Ovary (tissue), 9 donors: ENCODE measurements around the gene MADD. TPM values are rescaled to one million over a fixed set of nuclear protein-coding genes. Genes with fewer than 3 reads are reported as not detected.
A peak's percentile ranks its signal among the peaks of the same experiment; 100 is the strongest.

Experiments used
- DNase-seq, 5 donors: peaks; one replicate each; pipeline ENCODE4 v3.0.0-alpha.2; 2019 to 2020
- H3K27ac ChIP-seq, 2 donors: fragments of 200-600 bp; one replicate each; pipeline versions ENCODE4 v1.5.1 to v1.8.0; 2019 to 2022
- H3K27me3 ChIP-seq: fragments of 200-600 bp; one replicate; pipeline ENCODE4 v1.8.0; 2022
- H3K36me3 ChIP-seq: fragments of 200-600 bp; sonication (generic); one replicate; pipeline ENCODE4 v1.5.1; 2019
- H3K4me1 ChIP-seq: one replicate; pipeline ENCODE4 v1.8.1; 2013; ENCODE audit warnings: mild to moderate bottlenecking, moderate library complexity; ENCODE audit not compliant: insufficient read depth
- H3K4me3 ChIP-seq: fragments of 200-600 bp; sonication (generic); one replicate; pipeline ENCODE4 v1.5.1; 2017
- H3K9me3 ChIP-seq, 2 donors: fragments of 200-600 bp in 1 of 2; sonication (generic) in 1 of 2; one replicate each; pipeline versions ENCODE4 v1.5.1 to v1.8.1; 2013 to 2019; ENCODE audit warnings: mild to moderate bottlenecking in 1 of 2, moderate library complexity in 1 of 2
- CTCF ChIP-seq, 3 donors: fragments of 450-650 bp in 2 of 3; fragments of 200-600 bp in 1 of 3; IDR thresholded peaks; one replicate each; pipeline versions ENCODE4 v1.5.1 to v1.8.0; 2016 to 2022; ENCODE audit warnings: antibody characterized with exemption in 3 of 3, mild to moderate bottlenecking in 1 of 3
- EP300 ChIP-seq: sonication (generic); formaldehyde crosslinking; IDR thresholded peaks from one replicate; pipeline ENCODE4 v1.6.1; 2017; ENCODE audit warnings: antibody characterized with exemption
- POLR2A ChIP-seq: fragments of 450-650 bp; IDR thresholded peaks from one replicate; pipeline ENCODE4 v1.6.1; 2017; ENCODE audit warnings: antibody characterized with exemption, mild to moderate bottlenecking, moderate library complexity
- WGBS, 3 donors: extraction: QIAGEN DNeasy Blood & Tissue Kit in 1 of 3; methylation state at CpG; one replicate each; pipeline versions ENCODE4 v1.1.5 to v1.1.7; 2013 to 2017; 5-methylcytosine and 5-hydroxymethylcytosine counted together
- intact Hi-C, 4 donors: fragments of 100-400 bp; cut with DNase I; formaldehyde crosslinking; loops; one replicate each; pipeline versions ENCODE4 v1.11.0 to v1.15.1; 2022 to 2023
- polyA plus RNA-seq, 2 donors: library from polyadenylated mRNA; stranded (reverse); fragments of 200-250 nt in 1 of 2; fragments of 350-450 nt in 1 of 2; fragmentation: Illumina TruSeq in 1 of 2; extraction: RNeasy Lipid Tissue Mini Kit (QIAGEN cat#74804) in 1 of 2; gene quantifications; one replicate each; pipeline ENCODE4 v1.2.3, GENCODE V29; 2013 to 2014
- total RNA-seq, 7 donors: library from RNA; depleted of rRNA in 2 of 7; stranded (reverse); fragments of >200 nt in 2 of 7; fragmentation: NEBNext Ultra II Directional in 3 of 7; extraction: Animal tissue kit (Norgen Biotek cat#: 25700) in 3 of 7; gene quantifications; one replicate each; pipeline versions ENCODE4 v1.1.0 to v1.2.4, GENCODE V29; 2016 to 2023
- donor health status: DM: no; HTN: no; CAD: no; lungs with moderate emphysema.
- donor health status: DM: no; HTN: no; CAD: no.
- donor health status: Bipolar disorder and iron deficiency.
- donor health status: DM: yes; HTN: yes; CAD: no.
- donor health status: DM: no; HTN: no; CAD: no.
- donor health status: DM: yes; HTN: yes; CAD: no.

MADD gene
- total and polyA plus RNA-seq, 9 donors, result 20.3 to 53.5 (median 35.4) TPM

- H3K36me3 ChIP-seq, result no peaks in the 10 kb centered on the region
- H3K27ac ChIP-seq, result no peak overlapping the region
- H3K4me1 ChIP-seq, result peaks cover 2% of the 10 kb centered on the region
- DNase-seq, result no peak
- H3K27me3 ChIP-seq, result no peaks in the 10 kb centered on the region
- TF ChIP-seq EP300, result no peak
- H3K4me3 ChIP-seq, result no peak overlapping the region
- WGBS, 3 donors, result 84 to 89% (median 85%) methylated on average over 15 of the region's 15 CpGs
- H3K9me3 ChIP-seq, result no peaks in the 10 kb centered on the region
- intact Hi-C loops, result loop anchor here (5.0 to 10.0 kb wide), 8 partner anchors 89 to 469 kb away; partner anchors contain the start of genes ARFGAP2 (in 1 of the 4) and NR1H3 (in 1 of the 4)
These were observed 84.2 kb downstream of the MADD start for GRCh38 chr11:47353978-47354774.

GRCh38 chr11:47354913-47355282 lies 85.0 kb downstream of the MADD start:
- Histone ChIP-seq H3K4me1 (peaks cover 2% of the 10 kb centered on the region), H3K9me3 (no peaks in the 10 kb centered on the region), H3K27me3 (no peaks in the 10 kb centered on the region), H3K27ac (peak overlapping the region in 1 of 2 donors; percentile 72), H3K36me3 (no peaks in the 10 kb centered on the region), H3K4me3 (peak overlapping the region; percentile 49)
- DNase-seq, result no peak
- whole genome bisulfite sequencing, 3 donors, result 3 to 8% (median 4%) methylated on average over 16 to 32 of the region's 32 CpGs
- TF ChIP-seq EP300 (no peak), CTCF (IDR thresholded peaks at IDR 0.05) (no peak), POLR2A (no peak)
- intact Hi-C loops, result loop anchor here (5.0 to 10.0 kb wide), 9 partner anchors 90 to 470 kb away; partner anchors contain the start of genes ARFGAP2 (in 2 of the 4) and NR1H3 (in 1 of the 4)

DNA sequence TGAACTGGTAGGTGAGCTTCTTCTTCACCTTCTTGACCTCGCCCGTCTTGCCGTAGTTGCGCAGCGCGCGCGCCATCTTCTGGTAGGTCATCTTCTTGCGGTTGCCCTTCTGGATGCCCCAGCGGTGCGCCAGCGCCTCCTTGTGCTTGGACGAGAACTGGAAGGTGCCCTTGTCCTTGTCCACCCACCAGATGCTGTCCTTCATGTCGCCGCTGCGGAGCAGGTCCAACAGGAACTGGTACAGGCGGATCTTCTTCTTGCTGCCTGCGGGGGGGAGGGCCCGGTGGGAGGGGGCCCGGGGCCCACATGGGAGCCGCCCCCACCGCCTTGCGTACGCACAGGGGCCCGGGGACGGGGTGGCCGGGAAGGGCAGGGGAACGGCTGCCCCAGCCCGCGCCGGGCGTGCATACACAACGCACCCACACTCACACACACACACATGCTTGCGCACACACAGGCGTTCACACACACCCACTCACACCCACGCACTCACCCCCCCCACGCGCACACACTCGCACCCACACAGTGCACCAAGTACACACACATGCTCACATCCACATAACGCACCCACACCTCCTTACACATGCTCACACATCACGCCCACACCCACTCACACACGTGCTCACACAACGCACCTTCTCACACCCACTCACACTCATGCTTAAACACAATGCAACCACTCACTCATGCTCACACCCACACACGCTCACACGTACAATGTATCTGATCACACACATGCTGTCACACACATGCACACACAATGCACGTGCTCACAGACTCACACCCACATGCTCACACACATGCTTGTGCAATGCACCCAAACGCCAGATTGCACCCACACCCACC lies 85.6 kb downstream of the MADD start:
- intact Hi-C loops, result loop anchor here in 3 of 4 donors (5.0 to 10.0 kb wide), 7 partner anchors 91 to 471 kb away; partner anchors contain the start of genes ARFGAP2 (in 2 of the 3) and NR1H3 (in 1 of the 3)

More for the DNA sequence above, 85.6 kb downstream of the MADD start:
- WGBS, 3 donors, result 11 to 18% (median 14%) methylated on average over 35 to 47 of the region's 47 CpGs
- H3K27me3 ChIP-seq, result no peaks in the 10 kb centered on the region
- peak overlapping the region; percentile 49 for H3K4me3 ChIP-seq
- H3K27ac ChIP-seq, result peak overlapping the region in 1 of 2 donors; percentile 72
- H3K4me1 ChIP-seq, result peaks cover 2% of the 10 kb centered on the region
- peak; percentile 91 to 97 (median 94) for DNase-seq
- no peaks in the 10 kb centered on the region for H3K36me3 ChIP-seq
- H3K9me3 ChIP-seq, result no peaks in the 10 kb centered on the region
- no peak for TF ChIP-seq POLR2A
- TF ChIP-seq CTCF (IDR thresholded peaks at IDR 0.05), result peak; percentile 87 to 96 (median 93)
- TF ChIP-seq EP300, result no peak
